ENCODE results near the gene LY6G5B. TPM values are rescaled to one million over a fixed set of nuclear protein-coding genes. Genes with fewer than 3 reads are reported as not detected.

Gene LY6G5B
- total and polyA plus RNA-seq, 2 of the 4 experiments (the other 2 are of a cell fraction) = 2.2 to 13.6 TPM

GRCh38 chr6:31713465-31713864 lies 43.7 kb downstream of the LY6G5B start:
- dilution Hi-C loops (cut with HindIII; ENCODE audit: low sequenced_read_pairs, unreplicated experiment) (no loop called here), intact Hi-C loops (cut with micrococcal nuclease) (no loop called here), in situ Hi-C loops (cut with MboI; ENCODE audit: low sequenced_read_pairs) (no loop called here)
- Histone ChIP-seq H3K9ac (ENCODE audit: low read depth, low read length) (no peak overlapping the region), H2AK9ac (replicated peaks; ENCODE audit: low read depth, low read length, poor library complexity) (peak overlapping the region; percentile 61), H3K27ac (ENCODE audit: insufficient read depth, low read length) (no peak overlapping the region), H2BK5ac (ENCODE audit: low read depth, low read length, poor library complexity, severe bottlenecking) (no peak overlapping the region), H3K4me1 (ENCODE audit: control insufficient read depth, insufficient read depth, low read length) (no peaks in the 10 kb centered on the region), H2AK5ac (ENCODE audit: low read depth, low read length) (no peak overlapping the region), H4K91ac (ENCODE audit: insufficient read depth, low read depth, low read length) (no peak overlapping the region), H3K56ac (ENCODE audit: extremely low read depth, insufficient read depth, low read length) (no peak overlapping the region), H3K14ac (replicated peaks; ENCODE audit: low read depth, low read length) (no peak overlapping the region), H3K4me3 (ENCODE audit: insufficient read depth, low read depth, low read length) (no peak overlapping the region), H3K27me3 (ENCODE audit: control insufficient read depth, insufficient read depth, low read length) (peaks cover 37% of the 10 kb centered on the region), H2BK15ac (ENCODE audit: low read depth, low read length) (no peak overlapping the region), H3K9me3 (ENCODE audit: control insufficient read depth, insufficient read depth, low read length) (no peaks in the 10 kb centered on the region), H2AFZ (replicated peaks; ENCODE audit: low read length, poor library complexity) (no peak overlapping the region), H4K20me1 (ENCODE audit: insufficient read depth, low read length) (no peaks in the 10 kb centered on the region; the same call in 1 of the 2 replicates), H2BK120ac (ENCODE audit: low read depth, low read length) (no peak overlapping the region), H4K5ac (ENCODE audit: low read depth, low read length) (no peak overlapping the region), H3K79me1 (ENCODE audit: low read depth in 1 of 2, low read length in 2 of 2) (no peaks in the 10 kb centered on the region), H3K9me1 (ENCODE audit: insufficient read depth, low read length) (no peaks in the 10 kb centered on the region), H4K8ac (ENCODE audit: low read depth in 2 of 2, low read length in 2 of 2) (no peak overlapping the region), H3K4me2 (ENCODE audit: low read depth, low read length) (no peak overlapping the region), H3K18ac (ENCODE audit: low read depth, low read length) (no peak overlapping the region), H2BK20ac (ENCODE audit: low read depth, low read length) (no peak overlapping the region), H3K36me3 (ENCODE audit: control insufficient read depth, insufficient read depth, low read length) (no peaks in the 10 kb centered on the region), H3K23ac (ENCODE audit: low read depth, low read length) (no peak overlapping the region), H3K4ac (ENCODE audit: low read depth, low read length) (no peak overlapping the region)
- POLR2A ChIA-PET (ENCODE audit: unreplicated experiment) = no interaction called here
- DNase-seq (no peak), ATAC-seq (ENCODE audit: low read depth) (no peak)
- TF ChIP-seq RFX5 (IDR thresholded peaks at IDR 0.05; ENCODE audit: low read depth, low read length) (no peak), MAFK (IDR thresholded peaks at IDR 0.05; ENCODE audit: low read depth, low read length) (no peak), CEBPB (IDR thresholded peaks at IDR 0.05; ENCODE audit: low read depth, low read length) (no peak), BHLHE40 (IDR thresholded peaks at IDR 0.05; ENCODE audit: low read depth, low read length) (no peak), NFE2L2 (IDR thresholded peaks at IDR 0.05; ENCODE audit: low read depth, low read length) (no peak), RAD21 (IDR thresholded peaks at IDR 0.05; ENCODE audit: low read length) (no peak)
- CTCF ChIA-PET = no interaction called here
- WGBS, 2 experiments (ENCODE audit: extremely low coverage in 2 of 2, insufficient read length in 1 of 2) = no CpG with 5 or more reads among the region's 4 CpGs
- no TSS peak for BruUV-seq (replicated peaks)

All from IMR-90 (cell line).